Measurements from ENCODE around the gene RASGRF1. TPM values are rescaled to one million over a fixed set of nuclear protein-coding genes. Genes with fewer than 3 reads are reported as not detected.

The RASGRF1 gene
- total and polyA plus RNA-seq, 2 experiments from 2014 or later = 0.05 to 0.24 TPM

DNA sequence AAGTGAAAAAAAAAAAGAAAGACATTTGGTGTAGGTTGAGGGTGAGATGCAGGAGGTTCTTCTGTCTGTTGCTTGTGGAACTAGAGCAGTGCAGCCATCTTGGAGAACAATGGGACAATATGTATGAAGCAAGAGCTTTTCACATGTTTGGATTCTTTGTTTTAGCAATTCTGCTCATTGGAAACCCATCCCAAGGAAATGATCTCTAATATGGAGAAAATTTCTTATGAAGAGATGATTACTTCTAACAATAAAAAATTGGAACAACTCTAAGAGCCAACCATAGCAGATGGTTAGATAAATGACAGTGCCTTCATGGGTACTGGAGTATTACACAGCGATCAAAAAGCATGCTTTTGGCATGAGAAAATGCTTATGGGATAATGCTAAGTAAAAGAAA is 56.3 kb downstream of the RASGRF1 start:
- no peak overlapping the region for H3K4me3 ChIP-seq
- Mint-ChIP-seq H3K27me3 (ENCODE audit: insufficient read depth, low read depth, poor library complexity) (peaks cover 11% of the 10 kb centered on the region), H3K9me3 (peaks cover 8% of the 10 kb centered on the region), H3K27ac (no peak overlapping the region), H3K4me1 (peaks cover 17% of the 10 kb centered on the region; the same call in 2 of the 3 replicates), H3K36me3 (ENCODE audit: low read depth) (peaks cover 6% of the 10 kb centered on the region; the same call in 2 of the 3 replicates), H3K4me3 (no peak overlapping the region)
- ATAC-seq (no peak), DNase-seq (ENCODE audit: low spot score) (no peak)
- TF ChIP-seq ZNF331 (CRISPR knock-in tag; IDR thresholded peaks at IDR 0.05; ENCODE audit: low read depth) (no peak), CTCF (conservative IDR thresholded peaks at IDR 0.05; ENCODE audit: low read depth in 2 of 2) (no peak)
- no peaks in the 10 kb centered on the region for H3F3A ChIP-seq (replicated peaks; ENCODE audit: low read depth)
- H3K36me3 ChIP-seq (ENCODE audit: insufficient read depth) = no peaks in the 10 kb centered on the region
- no peaks in the 10 kb centered on the region for H3K4me1 ChIP-seq (ENCODE audit: insufficient read depth)
- H2AFZ ChIP-seq = no peak overlapping the region
- no peaks in the 10 kb centered on the region for H3K79me2 ChIP-seq (replicated peaks; ENCODE audit: insufficient read depth)
- H3K4me2 ChIP-seq = no peak overlapping the region
- H3K9me2 ChIP-seq (ENCODE audit: insufficient read depth) = peaks cover 9% of the 10 kb centered on the region; the same call in 1 of the 2 replicates
- no peaks in the 10 kb centered on the region for H4K20me1 ChIP-seq (replicated peaks; ENCODE audit: insufficient read depth)
- H3K27ac ChIP-seq (ENCODE audit: low read depth) = no peak overlapping the region
- H3K27me3 ChIP-seq (ENCODE audit: insufficient read depth) = no peaks in the 10 kb centered on the region

DNA sequence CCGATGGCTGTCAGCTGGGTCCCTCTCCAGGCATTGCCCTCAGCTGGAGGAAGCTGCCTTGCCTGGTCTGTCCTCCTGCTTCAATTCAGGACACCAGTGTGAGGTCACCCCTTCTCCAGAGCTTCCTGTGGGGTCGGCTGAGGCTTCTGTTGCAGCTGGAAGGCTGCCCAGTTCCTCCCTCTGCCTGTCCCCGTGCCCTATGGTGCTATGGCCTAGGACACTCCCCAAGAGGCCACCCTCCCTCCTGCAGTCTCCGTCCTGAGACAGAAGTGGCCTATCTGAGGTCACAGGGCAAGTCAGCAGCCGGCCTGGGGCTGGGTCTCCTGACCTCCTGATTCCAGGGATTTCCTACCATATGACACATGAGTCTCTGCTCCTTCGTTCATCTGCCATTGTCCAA is 57.9 kb downstream of the RASGRF1 start:
- H3K79me2 ChIP-seq (replicated peaks; ENCODE audit: insufficient read depth) = no peaks in the 10 kb centered on the region
- DNase-seq (ENCODE audit: low spot score) (no peak), ATAC-seq (no peak)
- no peak overlapping the region for H3K27ac ChIP-seq (ENCODE audit: low read depth)
- peaks cover 9% of the 10 kb centered on the region; the same call in 1 of the 2 replicates for H3K9me2 ChIP-seq (ENCODE audit: insufficient read depth)
- no peak overlapping the region for H3K4me3 ChIP-seq
- peaks cover 21% of the 10 kb centered on the region; the same call in 2 of the 3 replicates for H3K4me1 Mint-ChIP-seq
- H3K9me3 Mint-ChIP-seq = peaks cover 8% of the 10 kb centered on the region
- no peak overlapping the region for H3K4me2 ChIP-seq
- H3K36me3 Mint-ChIP-seq (ENCODE audit: low read depth) = peaks cover 6% of the 10 kb centered on the region; the same call in 2 of the 3 replicates
- no peak overlapping the region for H2AFZ ChIP-seq
- peaks cover 13% of the 10 kb centered on the region for H3K27me3 Mint-ChIP-seq (ENCODE audit: insufficient read depth, low read depth, poor library complexity)
- no peaks in the 10 kb centered on the region for H3K27me3 ChIP-seq (ENCODE audit: insufficient read depth)
- no peaks in the 10 kb centered on the region for H3K4me1 ChIP-seq (ENCODE audit: insufficient read depth)
- no peaks in the 10 kb centered on the region for H4K20me1 ChIP-seq (replicated peaks; ENCODE audit: insufficient read depth)
- no peaks in the 10 kb centered on the region for H3F3A ChIP-seq (replicated peaks; ENCODE audit: low read depth)
- no peak overlapping the region for H3K4me3 Mint-ChIP-seq
- no peaks in the 10 kb centered on the region for H3K36me3 ChIP-seq (ENCODE audit: insufficient read depth)
- no peak overlapping the region for H3K27ac Mint-ChIP-seq
- TF ChIP-seq ZNF462 (CRISPR knock-in tag; IDR thresholded peaks at IDR 0.05) (no peak), POLR2AphosphoS5 (IDR thresholded peaks at IDR 0.05; ENCODE audit: low read depth) (no peak), ZNF331 (CRISPR knock-in tag; IDR thresholded peaks at IDR 0.05; ENCODE audit: low read depth) (no peak), EZH2 (IDR thresholded peaks at IDR 0.05; ENCODE audit: low read depth, unreplicated experiment) (no peak), CREB1 (CRISPR knock-in tag; IDR thresholded peaks at IDR 0.05; ENCODE audit: low read depth) (no peak), JUNB (IDR thresholded peaks at IDR 0.05; ENCODE audit: unreplicated experiment) (no peak), EZH2phosphoT487 (IDR thresholded peaks at IDR 0.05; ENCODE audit: unreplicated experiment) (no peak)
- TF ChIP-seq, protein P1, sequence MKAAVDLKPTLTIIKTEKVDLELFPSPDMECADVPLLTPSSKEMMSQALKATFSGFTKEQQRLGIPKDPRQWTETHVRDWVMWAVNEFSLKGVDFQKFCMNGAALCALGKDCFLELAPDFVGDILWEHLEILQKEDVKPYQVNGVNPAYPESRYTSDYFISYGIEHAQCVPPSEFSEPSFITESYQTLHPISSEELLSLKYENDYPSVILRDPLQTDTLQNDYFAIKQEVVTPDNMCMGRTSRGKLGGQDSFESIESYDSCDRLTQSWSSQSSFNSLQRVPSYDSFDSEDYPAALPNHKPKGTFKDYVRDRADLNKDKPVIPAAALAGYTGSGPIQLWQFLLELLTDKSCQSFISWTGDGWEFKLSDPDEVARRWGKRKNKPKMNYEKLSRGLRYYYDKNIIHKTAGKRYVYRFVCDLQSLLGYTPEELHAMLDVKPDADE (IDR thresholded peaks at IDR 0.05) = no peak

Measured in GM23338 (cell line).